Esophagus muscularis mucosa (tissue), 3 donors: ENCODE results near the gene ICE2.

Experiments
- POLR2AphosphoS5 ChIP-seq, 2 donors: sonication (generic); formaldehyde crosslinking; IDR thresholded peaks; one replicate each; pipeline ENCODE4 v1.6.1; 2017; ENCODE audit warnings: antibody characterized with exemption in 2 of 2
- TF ChIP-seq, protein P1 (sequence below), 3 experiments: fragments of 200-600 bp in 2 of 3; fragments of 450-650 bp in 1 of 3; sonication (generic) in 2 of 3; IDR thresholded peaks; one replicate each; pipeline ENCODE4 v1.5.1; 2017 to 2019; ENCODE audit warnings: antibody characterized with exemption in 3 of 3, mild to moderate bottlenecking in 2 of 3, moderate library complexity in 1 of 3

DNA sequence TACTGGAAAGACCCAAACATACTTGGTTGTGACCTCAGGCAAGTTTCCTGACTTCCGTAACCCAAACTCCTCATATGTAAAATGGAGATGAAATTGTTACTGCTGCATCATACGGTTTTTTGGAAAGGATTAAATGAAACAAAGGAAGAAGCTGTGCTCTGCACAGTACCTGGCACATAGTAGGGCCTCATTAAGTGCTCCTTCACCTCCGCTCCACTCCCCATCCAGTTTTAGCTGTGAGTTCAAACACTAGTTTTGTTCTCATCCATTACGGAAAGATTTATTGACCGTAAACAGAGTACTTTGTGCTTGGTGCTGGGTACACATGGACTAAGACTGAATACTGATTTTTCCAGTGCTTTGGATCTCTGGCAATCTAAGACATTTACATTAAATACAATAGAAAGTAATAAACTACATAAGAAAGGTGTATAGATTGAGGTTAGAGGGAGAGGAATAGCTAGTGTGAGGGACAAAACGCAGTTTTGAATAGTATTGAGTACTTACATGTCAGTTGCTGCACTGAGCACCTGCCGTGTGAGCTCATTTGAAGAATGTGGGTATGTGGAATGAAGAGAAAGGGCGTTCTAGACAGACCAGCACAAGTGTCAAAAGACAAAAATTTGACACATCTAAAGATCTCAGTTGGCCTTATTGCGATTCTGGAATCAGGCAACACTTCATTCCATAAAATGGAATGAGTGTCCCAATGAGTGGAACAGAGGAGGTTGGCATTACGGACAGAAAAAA lies 594 bp upstream of the ICE2 start:
- TF ChIP-seq, protein P1, sequence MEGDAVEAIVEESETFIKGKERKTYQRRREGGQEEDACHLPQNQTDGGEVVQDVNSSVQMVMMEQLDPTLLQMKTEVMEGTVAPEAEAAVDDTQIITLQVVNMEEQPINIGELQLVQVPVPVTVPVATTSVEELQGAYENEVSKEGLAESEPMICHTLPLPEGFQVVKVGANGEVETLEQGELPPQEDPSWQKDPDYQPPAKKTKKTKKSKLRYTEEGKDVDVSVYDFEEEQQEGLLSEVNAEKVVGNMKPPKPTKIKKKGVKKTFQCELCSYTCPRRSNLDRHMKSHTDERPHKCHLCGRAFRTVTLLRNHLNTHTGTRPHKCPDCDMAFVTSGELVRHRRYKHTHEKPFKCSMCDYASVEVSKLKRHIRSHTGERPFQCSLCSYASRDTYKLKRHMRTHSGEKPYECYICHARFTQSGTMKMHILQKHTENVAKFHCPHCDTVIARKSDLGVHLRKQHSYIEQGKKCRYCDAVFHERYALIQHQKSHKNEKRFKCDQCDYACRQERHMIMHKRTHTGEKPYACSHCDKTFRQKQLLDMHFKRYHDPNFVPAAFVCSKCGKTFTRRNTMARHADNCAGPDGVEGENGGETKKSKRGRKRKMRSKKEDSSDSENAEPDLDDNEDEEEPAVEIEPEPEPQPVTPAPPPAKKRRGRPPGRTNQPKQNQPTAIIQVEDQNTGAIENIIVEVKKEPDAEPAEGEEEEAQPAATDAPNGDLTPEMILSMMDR (IDR thresholded peaks at IDR 0.05) = no peak
- TF ChIP-seq POLR2AphosphoS5 (IDR thresholded peaks at IDR 0.05) = no peak
